NCI-H2196 (cell line): ENCODE results near the gene SEC11A.

Source experiments
- DNase-seq: peaks from one replicate; lab custom pipeline; 2025; ENCODE audit not compliant: unreplicated experiment; lab: John Stamatoyannopoulos, UW

The SEC11A gene

DNA sequence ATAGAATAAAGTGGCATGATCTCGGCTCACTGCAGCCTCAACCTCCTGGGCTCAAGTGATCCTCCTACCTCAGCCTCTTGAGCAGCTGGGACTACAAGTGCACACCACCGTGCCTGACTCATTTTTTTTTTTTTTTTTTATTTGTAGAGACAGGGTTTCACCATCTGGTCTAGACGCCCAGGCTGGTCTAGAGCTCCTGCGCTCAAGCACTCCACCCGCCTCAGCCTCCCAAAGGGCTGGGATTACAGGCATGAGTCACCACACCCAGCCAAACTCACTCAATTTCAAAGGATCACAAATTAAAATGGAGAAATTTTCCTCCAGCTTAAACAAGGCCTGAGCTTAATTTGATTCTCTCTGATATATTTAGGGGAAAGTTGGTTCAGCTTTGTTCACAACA, 30.6 kb downstream of the SEC11A start:
- DNase-seq = no peak

DNA sequence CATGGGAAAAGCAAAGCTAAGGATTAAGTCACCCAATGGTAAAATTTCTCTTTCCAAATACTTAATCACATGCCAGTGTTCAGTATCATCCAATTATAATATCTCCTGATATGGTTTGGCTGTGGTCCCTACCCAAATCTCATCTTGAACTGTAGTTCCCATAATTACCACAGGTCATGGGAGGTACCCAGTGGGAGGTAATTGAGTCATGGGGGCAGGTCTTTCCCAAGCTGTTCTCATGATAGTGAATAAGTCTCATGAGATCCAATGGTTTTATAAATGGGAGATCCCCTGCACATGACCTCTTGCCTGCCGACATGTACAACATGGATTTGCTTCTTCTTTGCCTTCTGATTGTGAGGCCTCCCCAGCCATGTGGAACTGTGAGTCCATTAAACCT, 31.8 kb downstream of the SEC11A start:
- no peak for DNase-seq

GRCh38 chr15:84681831-84682230, 34.1 kb downstream of the SEC11A start:
- DNase-seq = no peak

DNA sequence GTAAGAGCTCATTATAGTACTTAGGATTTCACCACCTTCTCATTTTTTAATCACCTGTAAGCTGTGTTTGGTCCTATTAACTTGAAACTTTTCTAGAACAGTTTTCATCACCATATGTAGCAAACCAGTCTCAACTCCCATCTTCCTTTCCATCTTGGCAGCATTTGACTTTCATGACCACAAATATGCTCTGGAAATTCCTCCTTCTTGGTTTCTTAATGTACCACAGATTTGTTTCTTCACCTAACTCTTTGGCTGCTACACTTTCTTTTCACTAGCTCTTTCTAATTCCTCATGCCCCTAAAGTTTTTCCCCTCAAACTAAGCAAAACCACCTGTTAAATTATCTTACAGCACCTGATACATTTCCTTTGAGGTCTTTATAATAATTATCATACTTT, 44.7 kb downstream of the SEC11A start:
- DNase-seq = no peak

GRCh38 chr15:84669726-84670125, 46.2 kb downstream of the SEC11A start:
- DNase-seq = no peak

DNA sequence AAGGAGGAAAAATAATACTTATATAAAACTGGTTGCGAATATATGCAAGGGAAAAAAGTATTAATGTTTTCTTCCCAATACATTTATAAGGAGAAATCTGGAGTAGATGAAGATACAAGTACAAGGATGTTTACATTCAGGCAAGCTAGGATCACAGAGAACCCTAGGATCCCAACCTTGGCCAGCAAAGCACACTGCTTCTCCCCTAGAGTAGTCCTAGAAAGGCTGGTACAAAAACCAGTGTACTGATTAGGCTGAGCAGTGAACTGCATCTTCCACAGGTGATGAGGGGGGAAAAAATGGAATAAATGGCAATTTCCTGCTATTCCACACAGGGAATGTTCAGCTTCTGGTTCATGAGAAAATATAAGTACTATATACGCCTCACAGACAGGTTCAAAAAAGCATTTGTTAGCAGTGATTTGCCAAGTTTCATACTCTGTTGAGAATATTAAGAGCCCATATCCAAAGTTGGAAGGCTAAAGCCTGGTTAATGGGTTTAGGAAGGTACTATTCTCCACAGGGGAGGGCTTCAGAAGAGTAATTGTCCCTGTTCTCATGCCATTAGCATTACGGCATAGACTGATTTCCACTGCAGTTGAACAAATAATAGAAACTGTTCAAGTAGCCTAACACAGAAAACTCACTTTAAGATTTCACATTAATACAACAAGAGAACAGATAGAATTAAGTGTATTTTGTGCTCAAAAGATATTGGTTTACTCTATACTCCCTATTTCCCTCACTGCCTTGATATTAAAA, 47.5 kb downstream of the SEC11A start:
- DNase-seq = no peak

GRCh38 chr15:84666373-84666772, 49.6 kb downstream of the SEC11A start:
- DNase-seq = no peak

- DNase-seq = no peak
These were observed 54.9 kb downstream of the SEC11A start for GRCh38 chr15:84661001-84661400.

- DNase-seq = no peak
These were observed 55.8 kb downstream of the SEC11A start for GRCh38 chr15:84659904-84660781.

GRCh38 chr15:84658788-84659411, 57.0 kb downstream of the SEC11A start:
- DNase-seq = no peak

DNA sequence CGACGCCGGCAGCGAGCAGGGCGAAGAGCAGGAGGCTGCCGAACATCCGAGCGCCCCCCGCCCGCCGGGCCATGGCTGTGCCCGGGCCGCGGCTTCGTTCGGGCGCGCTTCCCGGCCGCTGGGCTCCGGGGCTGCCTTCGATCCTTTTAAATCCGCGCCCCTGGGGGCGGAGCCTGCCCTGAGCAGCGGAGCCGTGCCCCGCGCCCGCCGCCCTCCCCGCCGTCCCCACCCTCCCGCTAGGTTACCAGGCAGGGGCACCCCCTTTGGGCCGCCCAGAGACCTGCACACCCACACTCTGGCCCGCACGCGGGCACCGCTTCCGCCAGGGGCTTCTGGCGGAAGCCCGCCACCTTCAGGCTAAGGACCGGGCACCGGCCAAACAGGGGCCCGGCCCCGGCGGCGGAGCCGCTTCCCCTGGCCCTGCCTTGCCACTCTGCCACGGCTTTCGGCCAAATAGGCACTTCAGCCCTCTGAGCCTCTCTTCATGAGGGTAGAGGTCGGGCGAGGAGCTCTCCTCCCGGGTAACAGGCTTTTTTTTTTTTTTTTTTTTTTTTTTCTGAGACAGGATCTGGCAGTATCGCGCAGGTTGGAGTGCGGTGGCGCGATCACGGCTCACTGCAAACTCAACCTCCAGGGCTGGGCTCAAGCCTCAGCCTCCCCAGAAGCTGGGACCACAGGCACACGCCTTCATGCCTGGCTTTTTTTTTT, 57.7 kb downstream of the SEC11A start, which contains the start of gene NMB:
NMB (minus strand) TSS at position 120 of the 708 bp plus-strand sequence; CDS start at position 73, 47 bp downstream.
- DNase-seq = peak; percentile 53

GRCh38 chr15:84657748-84658079, 58.2 kb downstream of the SEC11A start:
- no peak for DNase-seq

DNA sequence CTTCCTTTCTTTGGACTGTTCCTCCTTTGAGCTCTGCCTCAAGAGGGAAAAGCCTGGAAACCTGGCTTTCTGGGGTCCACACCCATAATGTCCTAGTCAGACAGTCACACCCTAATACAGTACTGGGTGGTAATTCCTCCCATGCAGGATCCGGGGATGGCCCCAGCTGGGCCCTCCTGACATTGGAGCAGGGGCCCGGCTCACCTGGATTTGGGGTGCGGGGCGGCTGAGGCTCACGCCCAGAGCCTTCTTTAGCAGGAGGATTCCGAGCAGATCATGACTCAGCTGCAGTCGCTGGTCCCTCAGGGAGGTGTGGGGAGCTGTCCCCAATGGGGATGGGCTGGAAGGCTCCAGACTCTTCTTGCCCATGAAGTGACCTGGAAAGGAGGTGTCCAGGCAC, 59.0 kb downstream of the SEC11A start:
- no peak for DNase-seq

- peak; percentile 65 for DNase-seq
These were observed 61.1 kb downstream of the SEC11A start for GRCh38 chr15:84654689-84655453.

DNA sequence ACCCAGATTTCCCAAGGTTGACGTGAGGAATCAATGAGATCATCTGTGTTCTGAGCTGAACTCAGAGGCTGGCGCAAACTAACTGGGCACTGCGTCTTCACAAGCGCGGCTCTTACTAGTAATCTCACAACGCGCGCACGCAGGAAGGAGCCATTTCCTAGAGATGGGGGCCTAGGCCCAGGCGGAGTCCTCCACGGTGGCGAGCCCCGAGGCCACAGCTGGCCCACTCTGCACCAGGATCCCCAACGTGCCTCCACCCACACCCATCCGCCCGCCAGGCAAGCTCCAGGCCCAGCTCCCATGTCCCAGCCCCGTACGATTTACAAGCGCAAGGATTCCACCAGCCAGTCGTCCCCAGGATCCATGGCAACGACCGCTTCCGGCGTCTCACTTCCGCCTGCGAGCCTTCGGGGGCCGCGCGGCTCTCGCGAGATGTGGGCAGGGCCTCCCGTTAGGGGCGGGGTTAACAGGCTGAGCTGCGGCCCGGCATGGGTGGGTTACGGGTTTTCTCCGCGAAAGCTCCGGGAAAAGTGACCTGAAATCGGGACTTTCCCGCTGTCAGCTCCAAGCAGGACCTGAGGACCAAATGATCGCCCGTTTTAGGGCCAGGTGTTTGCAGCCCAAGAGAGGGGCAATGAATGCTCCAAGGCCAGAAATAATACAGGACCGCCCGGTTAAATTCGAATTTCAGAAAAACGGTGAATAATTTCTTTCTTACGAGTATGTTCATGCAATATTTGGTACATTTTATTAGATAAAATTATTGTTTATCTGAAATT, 61.8 kb downstream of the SEC11A start, which contains the start of gene WDR73:
WDR73 (minus strand) TSS at position 374 of the 779 bp plus-strand sequence; CDS start at position 365, 9 bp downstream.
- DNase-seq = peak; percentile 87

- DNase-seq = peak; percentile 3
These were observed 62.4 kb downstream of the SEC11A start for GRCh38 chr15:84653584-84653909.

GRCh38 chr15:84649706-84650105, 66.2 kb downstream of the SEC11A start:
- DNase-seq = no peak

- no peak for DNase-seq
These were observed 67.4 kb downstream of the SEC11A start for GRCh38 chr15:84648539-84648938.

- DNase-seq = no peak
These were observed 68.2 kb downstream of the SEC11A start for GRCh38 chr15:84647726-84648125.

- DNase-seq = no peak
These were observed 69.9 kb downstream of the SEC11A start for GRCh38 chr15:84645997-84646396.
